HG02610 (cell line): ENCODE results near the gene CDC25C.
"Not testable (repeated sequence)": the region's sequence is repeated elsewhere in the genome, so short reads cannot be mapped to it uniquely, and the experiment has no call there.

ENCODE experiments used
- ATAC-seq: cut with Tn5 transposase; IDR thresholded peaks from one replicate; pipeline ENCODE4 v1.9.1; 2021; ENCODE audit warnings: mild to moderate bottlenecking, moderate library complexity; ENCODE audit not compliant: unreplicated experiment

The CDC25C gene

DNA sequence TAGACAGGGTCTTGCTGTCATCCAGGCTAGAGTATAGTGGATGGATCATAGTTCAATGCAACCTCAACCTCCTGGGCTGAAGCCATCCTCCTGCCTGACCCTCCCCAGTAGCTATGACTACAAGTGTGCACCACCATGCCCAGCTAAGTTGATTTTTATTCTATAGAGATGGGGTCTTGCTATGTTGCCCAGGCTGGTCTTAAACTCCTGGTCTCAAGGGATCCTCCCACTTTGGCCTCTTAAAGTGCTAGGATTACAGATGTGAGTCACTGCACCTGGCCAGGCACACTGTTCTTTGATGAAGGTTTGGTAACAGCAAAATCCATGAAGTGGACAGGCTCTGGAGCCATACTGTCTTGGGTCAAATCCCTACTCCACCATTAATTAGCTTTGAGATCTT, 50.7 kb downstream of the CDC25C start:
- no peak for ATAC-seq

DNA sequence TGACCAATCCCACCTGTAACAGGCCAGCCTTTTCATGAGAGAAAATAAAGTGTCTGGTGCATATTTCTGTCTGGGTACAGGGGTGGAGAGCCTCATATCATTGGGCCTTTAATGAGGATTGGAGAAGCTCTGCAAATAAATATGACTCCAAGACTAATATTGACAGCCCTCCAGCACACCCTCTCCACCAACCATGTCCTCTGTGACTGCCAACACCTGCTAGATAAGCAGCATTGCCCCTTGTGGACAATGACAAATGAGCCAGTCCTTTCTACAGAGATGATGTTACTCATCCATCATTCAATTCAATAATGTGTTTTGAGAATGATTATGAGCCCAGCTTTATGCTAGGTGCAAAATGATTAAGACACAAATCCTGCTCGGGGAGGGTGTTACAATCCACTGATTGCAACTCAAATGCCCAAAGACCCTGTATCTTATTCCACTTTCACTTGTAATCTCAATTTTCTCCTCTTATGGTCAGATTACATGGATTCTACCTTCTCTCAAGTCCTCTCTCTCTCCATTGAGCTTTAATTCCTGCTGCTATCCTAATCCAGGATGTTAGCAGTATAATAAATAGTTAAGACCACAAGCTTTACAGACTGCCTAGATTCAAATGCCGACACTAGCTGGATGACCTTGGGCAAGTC, 55.1 kb downstream of the CDC25C start:
- no peak for ATAC-seq

DNA sequence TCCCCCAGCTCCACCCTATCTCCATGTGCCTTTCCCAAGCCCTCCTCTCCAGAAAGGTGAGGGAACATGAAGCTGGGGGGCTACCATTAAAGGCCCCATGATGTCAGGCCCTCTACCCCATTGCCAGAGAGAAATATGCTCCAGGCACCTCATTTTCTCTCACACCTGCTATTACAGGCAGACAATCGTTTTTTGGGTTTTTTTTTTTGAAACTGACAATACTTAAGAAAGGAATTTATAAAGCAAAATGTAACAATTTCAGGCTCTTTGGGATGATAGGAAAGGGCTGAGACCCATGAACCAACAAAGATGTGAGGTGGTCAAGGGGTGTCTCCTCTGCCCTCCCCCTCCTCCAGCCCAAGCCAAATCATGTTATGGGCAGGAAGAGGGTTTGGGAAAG, 55.7 kb downstream of the CDC25C start:
- ATAC-seq, result no peak

DNA sequence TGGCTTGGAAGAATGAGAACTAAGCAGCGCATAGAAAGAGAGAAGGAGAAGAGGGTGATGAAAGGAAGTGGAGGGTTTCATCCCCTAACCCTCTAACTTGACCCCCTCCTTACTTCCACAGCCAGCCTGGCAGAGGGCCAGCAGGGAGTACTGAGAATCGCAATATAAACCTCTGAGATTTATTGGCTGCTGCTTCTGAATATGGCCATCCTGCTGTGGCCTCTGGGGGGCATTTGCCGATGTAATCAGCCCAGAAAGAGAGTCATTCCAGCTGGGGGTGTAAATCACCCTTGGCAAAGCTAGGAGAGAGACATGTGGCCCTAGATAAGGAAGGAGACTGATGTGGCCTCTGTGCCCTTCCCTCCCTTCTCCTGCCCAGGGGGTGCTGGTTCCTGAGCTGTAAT, 56.2 kb downstream of the CDC25C start:
- no peak for ATAC-seq

DNA sequence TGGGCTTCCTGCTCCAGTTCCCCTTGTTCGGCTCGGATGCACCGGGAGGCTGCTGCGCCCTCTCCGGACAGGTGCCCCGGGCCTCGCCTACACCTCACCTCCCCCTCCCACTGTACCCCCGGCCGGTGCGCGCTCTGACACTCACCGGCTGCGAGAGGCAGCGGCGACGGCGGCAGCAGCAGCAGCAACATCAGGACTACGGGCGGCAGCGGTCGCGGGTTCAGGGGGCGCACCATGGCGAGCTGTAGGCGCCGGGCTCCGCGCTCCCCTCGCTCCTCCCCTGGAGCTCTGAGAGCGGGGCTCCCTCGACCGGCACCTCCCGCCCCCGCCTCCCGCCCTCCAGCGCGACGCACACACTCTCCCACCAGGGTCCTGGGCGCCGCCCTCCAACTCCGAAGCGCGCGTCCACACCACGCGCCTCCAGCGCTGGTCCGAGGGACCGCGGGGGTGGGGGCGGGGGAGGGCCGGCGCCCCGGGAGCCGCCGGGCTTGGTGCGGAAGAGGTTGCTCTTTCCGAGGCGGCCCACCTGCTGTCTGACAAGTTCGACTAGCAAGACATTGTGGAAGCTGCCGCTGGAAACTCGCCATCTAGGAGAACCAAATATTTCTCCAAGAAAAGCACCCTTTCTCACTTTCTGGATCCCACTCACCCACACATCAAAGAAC, 57.3 kb downstream of the CDC25C start, which contains the start of gene GFRA3:
GFRA3 (minus strand) TSS at position 433 of the 665 bp plus-strand sequence; CDS start at position 236, 197 bp downstream.
- no peak for ATAC-seq

DNA sequence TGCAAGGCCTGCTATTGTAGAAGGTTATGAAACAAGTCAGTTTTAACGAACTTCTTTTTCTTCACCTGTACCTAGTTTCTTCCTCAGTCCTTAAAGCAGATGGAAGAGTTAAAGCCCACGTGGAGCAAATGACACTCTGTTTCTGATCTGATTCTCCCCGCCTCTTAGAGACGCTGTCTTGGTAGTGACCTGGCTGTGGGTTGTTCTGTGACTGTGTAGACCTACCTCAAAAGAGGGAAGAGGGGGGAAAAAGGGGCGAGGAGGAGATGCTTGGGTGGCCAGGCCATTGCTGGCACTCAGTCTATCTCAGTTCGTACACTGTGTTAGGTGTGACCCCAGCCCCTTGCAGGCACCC, 57.8 kb downstream of the CDC25C start:
- ATAC-seq, result no peak

DNA sequence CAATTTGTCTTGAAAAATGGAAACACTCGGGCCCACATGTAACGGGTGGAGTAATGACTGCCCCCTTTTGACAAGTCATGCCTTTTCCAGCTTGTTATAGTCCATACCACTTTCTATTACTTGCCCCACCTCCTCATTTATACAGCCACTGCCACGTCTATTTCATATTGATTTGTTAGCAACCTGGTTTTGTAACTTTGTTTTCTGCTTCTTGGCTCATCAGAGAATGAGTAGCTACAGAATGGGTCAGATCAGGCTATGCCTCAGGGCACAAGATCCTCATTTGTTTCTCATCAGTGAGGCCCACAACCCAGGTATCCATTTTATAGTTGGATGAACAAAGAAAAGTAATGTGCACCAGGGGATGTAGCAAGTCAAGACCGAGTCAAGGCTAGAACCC, 58.9 kb downstream of the CDC25C start:
- no peak for ATAC-seq

DNA sequence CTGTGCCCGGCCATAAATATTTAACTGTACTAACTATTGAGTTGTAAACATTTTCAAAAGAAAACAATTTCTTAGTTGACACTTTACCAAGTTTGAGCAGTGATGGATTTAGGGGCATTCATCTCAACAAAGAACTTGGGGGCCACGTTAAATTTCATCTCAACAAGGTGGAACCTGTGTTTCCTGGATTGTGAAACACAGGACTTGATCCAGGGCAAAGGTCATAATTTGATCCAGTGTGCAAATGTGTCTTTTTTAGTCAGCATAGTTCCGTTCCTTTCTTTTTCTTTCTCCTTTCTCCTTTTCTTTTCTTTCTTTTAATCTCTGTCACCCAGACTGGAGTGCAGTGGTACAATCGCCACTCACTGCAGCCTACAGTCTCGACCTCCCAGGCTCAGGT, 60.3 kb downstream of the CDC25C start:
- no peak for ATAC-seq

DNA sequence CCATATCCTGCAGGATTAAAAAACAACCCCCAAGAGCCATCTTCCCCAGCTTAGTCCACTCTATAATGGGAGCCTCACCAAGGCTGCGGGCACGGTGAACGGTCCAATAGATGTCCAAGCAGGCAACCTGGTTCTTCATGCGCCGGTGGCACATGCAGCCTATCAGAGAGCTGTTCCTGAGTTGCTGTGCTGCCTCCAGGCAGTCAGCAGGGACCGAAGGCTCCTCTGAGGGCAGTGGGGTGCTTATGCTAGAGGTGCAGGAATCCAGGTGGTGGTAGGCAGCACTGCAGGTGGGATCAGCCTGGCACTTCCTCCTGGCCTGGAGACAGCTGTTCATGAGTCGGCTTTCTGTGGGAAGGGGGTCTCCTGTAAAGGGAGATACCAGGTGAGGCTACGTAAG, 67.4 kb downstream of the CDC25C start:
- no peak for ATAC-seq

DNA sequence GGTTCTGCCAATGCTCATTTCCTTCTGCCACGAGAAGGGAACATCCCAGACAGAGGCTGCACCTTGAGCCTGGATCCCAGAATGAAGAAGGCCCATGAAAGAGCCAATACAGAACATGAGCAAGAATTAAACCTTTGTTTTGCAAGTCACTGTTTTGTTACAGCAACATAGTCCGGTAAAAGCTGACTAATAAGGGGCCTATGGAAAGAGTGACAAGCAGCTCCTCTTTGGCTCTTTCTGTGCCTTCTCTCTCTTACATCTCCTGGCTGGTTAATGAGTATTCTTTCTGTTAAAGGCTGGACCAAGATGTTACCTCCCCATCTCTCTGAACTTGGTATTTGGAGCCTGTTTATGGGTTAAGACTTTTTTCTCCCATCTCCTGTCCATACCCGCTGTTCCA, 68.0 kb downstream of the CDC25C start:
- ATAC-seq, result no peak

DNA sequence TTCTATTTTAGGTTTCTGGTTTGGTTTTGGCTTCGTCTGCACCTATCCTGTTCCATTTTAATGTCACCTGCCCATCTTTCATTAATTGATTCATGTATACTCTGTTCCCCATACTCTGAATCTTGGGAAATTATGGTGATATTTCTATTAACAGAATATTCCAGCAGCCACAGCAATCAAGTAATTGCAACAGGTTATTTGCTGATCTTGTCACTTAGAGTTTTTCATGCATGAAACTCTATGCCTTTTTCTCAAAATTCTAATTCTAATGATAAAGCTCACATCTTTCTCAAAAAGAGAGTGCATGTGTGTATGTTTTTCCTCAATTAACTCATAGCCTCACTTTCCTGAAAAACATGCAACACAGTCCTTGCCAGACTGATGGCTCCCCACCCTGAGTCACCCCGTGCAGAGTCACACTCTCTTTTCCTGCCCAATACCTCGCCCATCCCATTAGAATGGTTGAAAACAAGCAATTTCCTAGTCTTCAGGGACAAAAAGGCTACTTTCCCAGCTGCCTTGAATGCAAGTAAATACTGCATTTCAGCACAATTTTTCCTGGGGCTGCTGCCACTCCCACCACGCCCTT, 72.8 kb downstream of the CDC25C start:
- ATAC-seq, result no peak

DNA sequence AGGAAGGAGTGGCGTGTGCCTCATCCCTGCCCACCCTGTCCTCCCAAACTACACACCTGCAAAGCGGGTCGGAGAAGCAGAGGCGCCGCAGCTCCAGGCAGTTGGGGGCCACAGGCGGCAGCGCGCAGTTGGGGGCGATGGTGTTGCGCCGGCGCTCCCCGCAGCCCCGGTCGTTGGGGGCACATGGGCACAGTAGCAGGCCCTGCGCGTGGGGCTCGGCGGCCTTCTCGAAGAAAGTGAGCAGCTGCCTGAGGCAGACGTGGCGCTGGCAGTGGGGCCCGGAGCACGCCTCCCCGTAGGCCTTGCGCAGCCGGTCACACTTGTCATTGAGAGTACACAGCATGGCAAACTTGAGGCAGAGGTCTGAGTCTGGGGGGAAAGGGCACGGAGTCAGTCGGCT, 74.0 kb downstream of the CDC25C start:
- ATAC-seq, result no peak

DNA sequence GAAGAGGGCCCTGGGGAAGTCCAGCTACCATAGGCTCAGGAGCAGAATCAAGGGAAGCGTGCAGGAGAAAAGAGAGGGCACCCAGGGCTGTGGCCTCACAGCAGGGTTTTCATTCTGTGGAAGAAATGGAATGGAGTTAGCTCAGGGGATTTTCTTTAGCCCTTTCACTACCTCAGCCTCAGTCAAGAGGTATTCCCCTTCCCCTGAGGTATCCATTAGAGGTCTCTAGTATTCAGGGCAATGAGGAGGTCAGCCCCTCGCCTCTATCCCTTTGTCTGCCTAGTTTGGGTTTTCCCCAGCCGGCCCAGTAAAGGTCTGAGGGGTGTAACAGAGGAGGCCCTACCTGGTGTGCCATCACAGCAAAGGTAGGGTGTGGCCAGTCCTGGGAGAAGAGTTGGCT, 78.7 kb downstream of the CDC25C start:
- ATAC-seq, result peak; percentile 77

DNA sequence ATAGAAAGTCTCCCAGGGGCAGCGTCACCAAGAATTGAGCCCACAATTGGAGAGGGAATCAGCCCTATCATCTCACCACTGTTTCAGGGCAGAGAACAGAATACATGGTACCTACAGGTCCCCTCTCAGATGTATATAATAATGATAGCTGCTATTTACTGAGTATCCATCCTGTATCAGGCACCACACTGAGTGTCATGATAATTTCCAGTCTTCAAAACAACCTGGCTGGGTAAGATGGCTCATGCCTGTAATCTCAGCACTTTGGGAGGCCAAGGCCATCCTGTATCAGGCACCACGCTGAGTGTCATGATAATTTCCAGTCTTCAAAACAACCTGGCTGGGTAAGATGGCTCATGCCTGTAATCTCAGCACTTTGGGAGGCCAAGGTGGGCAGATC, 83.8 kb downstream of the CDC25C start:
- not testable (repeated sequence) for ATAC-seq

DNA sequence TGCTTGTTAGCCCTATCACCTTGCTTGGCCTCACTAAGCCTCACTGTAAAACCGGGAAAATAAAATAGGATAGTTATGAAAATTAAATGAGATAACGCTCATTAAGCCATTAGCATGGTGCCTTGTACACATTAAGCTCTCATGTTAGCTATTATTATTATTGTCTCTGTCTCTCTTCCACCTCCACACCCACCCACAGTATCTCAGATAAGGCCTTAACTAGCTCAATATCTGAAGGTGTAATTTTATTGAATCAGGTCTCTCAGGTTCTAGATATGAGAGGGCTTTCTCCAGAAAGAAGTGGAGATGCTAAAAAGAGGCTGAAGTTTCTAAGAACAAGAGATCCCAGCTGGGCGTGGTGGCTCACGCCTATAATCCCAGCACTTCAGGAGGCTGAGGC, 84.8 kb downstream of the CDC25C start:
- no peak for ATAC-seq

DNA sequence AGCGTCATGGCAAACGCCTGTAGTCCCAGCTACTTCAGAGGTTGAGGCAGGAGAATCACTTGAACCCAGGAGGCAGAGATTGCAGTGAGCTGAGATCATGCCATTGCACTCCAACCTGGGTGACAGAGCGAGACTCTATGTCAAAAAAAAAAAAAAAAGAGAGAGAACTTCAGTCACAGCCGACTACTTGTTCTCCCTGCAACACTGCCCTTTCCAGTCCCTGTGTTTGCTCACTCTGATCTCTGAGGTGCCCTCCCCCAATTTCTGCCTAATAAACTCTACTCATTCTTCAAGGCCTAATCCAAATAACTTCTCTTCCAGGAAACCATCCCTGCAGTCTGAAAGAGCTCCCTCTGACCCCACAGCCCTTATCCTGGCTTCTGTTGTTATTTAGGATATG, 85.3 kb downstream of the CDC25C start:
- no peak for ATAC-seq

DNA sequence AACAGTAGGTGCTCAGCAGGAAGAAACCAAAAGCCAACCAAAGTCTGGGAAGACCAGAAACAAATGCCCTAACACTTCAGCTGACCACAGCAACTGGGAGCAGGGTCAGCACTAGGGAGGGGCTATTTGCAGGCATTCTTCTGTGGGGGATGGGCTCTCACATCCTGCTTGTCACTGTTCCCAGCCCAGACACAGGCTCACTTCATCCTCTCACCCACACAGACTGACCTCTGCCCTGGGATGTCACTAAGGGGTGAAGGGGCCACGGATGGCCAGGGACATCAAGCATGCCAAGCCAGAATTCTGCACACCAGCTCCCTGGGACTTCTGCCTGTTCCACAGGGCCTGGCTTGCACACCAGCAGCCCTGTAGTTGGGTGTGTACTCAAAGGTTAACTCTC, 85.9 kb downstream of the CDC25C start:
- ATAC-seq, result no peak

DNA sequence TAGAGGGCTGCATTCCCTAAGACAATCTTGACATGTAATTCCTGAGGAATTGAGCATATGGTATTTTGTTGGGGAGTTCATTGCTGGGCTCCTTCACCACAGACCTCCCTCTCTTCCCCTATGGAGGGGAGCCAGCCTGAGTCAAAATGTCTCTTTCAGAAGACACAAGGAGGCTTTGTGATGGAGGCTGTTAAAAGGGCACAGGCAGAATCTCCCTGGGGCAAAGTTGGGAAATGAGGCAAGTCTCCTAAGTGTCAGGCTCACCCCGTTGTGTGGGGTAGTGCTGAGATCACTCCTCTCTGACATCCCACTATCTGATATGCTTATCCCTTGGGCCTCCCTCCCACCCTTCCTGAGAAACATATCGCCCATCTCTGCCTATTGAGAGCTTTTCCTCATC, 87.8 kb downstream of the CDC25C start:
- ATAC-seq, result no peak

DNA sequence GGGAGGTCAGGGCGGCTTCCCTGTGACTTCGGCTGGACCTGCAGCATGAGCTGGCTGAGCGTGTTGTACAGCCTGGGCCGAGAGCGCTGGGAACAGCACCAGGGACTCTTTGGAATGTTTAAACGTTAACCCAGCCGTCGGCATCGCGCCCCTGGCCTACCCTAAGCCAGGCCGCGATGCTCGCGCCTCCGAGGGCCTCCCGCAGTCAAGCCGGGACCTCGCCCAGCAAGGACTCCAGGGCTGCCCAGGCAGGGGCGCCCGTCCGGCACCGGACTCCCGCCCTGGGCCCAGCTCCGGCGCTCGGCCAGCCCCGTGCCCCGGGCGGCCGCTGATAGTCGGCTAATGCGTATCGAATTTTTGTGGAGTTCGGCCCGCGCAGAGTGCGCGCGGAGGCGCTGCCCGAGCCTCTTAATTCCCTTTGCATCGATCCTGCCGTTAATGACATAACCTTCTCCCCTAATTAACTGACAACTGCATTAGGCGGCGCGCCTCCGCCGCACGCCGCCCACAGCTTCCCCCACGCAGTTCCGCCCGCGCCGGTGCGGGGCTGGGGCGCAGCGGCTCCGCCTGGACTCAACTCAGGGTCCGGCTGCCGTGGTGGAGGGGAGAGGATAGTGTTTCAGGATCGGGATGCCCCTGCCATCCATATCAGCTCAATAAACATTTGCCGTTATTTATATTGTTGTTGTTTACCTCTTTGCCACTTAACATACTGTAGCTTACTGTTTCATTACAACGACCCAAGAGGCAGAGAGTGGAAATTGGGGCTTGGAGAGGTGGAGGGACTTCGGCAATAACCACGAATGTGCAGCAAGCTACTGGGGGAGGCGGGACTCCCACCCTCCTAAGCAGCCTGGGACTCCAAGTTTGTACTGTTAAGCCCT, 89.7 kb downstream of the CDC25C start:
- no peak for ATAC-seq

DNA sequence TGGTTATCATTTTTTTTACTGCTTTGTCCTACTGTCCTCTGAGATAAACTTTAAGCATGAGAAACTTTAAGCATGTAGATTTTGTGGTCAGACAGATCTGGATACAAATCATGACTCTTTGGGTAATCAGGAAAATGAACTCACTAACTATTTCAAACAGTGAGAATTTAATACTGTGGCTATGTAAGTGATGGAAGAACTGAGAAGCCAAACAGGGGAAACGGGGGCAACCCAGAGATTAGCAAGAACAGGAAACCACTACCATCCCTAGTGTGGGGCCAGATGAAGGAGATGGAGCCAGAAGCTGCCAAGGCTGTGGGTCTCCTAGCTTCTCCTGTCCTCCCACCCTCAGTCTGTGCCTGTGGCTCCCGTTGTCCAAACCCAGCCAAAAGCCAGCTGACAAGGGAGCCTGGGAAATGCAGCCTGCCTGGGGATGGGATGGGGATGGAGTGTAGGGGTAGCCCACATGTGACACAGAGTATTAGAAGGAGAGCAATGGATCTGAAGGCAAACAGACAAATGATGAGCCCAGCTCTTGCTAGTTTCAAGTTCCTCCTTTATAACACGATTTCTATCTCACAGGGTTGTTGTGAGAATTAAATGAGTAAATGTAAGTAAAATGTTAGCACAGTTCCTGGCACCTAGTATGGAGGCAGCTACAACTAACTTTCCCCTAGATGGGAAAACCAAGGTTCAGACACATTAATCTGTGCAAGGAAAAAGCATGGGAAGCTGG, 90.8 kb downstream of the CDC25C start:
- peak; percentile 47 for ATAC-seq

DNA sequence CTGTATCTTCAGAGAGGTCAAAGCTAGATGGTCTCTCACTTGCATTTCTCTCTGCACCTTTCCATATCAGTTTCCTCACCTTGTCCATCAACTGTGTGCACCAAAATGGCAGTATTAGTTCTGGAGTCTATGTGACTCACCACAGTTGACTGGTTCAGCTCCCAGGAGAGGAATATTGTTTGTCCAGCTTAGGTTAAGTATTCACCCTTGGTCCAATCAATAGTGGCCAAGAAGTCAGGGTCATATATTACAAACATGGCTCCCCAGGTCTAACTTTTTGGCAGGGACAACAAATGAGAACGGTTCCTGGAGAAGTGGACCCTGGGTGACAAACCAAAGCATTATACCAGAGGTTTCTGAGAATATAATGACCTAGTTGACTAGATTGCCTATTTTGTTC, 93.6 kb downstream of the CDC25C start:
- no peak for ATAC-seq
